HG03159 (cell line): ENCODE results near the gene ATG4A.
A peak's percentile ranks its signal among the peaks of the same experiment; 100 is the strongest.

Experiments used
- ATAC-seq: cut with Tn5 transposase; IDR thresholded peaks from one replicate; pipeline ENCODE4 v1.9.1; 2021; ENCODE audit warnings: mild to moderate bottlenecking, moderate library complexity; ENCODE audit not compliant: unreplicated experiment

Gene ATG4A

GRCh38 chrX:108091264-108091877 lies at the start of gene ATG4A, which contains the start of gene PSMD10:
Gene ATG4A, plus strand, starts transcription at chrX:108091778. Its CDS starts 49 bp downstream, at chrX:108091827.
Gene PSMD10, minus strand, starts transcription at chrX:108091542. Its CDS starts 22 bp downstream, at chrX:108091520.
- peak; percentile 96 for ATAC-seq

GRCh38 chrX:108044554-108045256 lies 46.9 kb upstream of the ATG4A start, which contains the start of gene VSIG1:
Gene VSIG1, plus strand, starts transcription at chrX:108045065. Its CDS starts 66 bp downstream, at chrX:108045131.
- ATAC-seq = no peak

- no peak for ATAC-seq
Observed at GRCh38 chrX:108049649-108050048, 41.9 kb upstream of the ATG4A start.

- ATAC-seq = no peak
Observed at GRCh38 chrX:108053218-108053617, 38.4 kb upstream of the ATG4A start.

GRCh38 chrX:108055546-108055945 lies 36.0 kb upstream of the ATG4A start:
- no peak for ATAC-seq

GRCh38 chrX:108059801-108060200 lies 31.8 kb upstream of the ATG4A start:
- ATAC-seq = no peak

GRCh38 chrX:108064001-108064400 lies 27.6 kb upstream of the ATG4A start:
- ATAC-seq = no peak

GRCh38 chrX:108064613-108065012 lies 27.0 kb upstream of the ATG4A start:
- no peak for ATAC-seq

- no peak for ATAC-seq
Observed at GRCh38 chrX:108068121-108068520, 23.5 kb upstream of the ATG4A start.

GRCh38 chrX:108070891-108071290 lies 20.7 kb upstream of the ATG4A start:
- ATAC-seq = no peak

GRCh38 chrX:108071578-108071977 lies 20.0 kb upstream of the ATG4A start:
- no peak for ATAC-seq

- no peak for ATAC-seq
Observed at GRCh38 chrX:108072746-108073145, 18.8 kb upstream of the ATG4A start.

- no peak for ATAC-seq
Observed at GRCh38 chrX:108081110-108081509, 10.5 kb upstream of the ATG4A start.

GRCh38 chrX:108087792-108088191 lies 3.8 kb upstream of the ATG4A start:
- ATAC-seq = no peak

GRCh38 chrX:108088511-108088910 lies 3.1 kb upstream of the ATG4A start:
- ATAC-seq = no peak

- ATAC-seq = no peak
Observed at GRCh38 chrX:108090491-108091263, 901 bp upstream of the ATG4A start.

GRCh38 chrX:108091878-108092291 lies 307 bp downstream of the ATG4A start:
- ATAC-seq = peak; percentile 37

- no peak for ATAC-seq
Observed at GRCh38 chrX:108097380-108097779, 5.8 kb downstream of the ATG4A start.

GRCh38 chrX:108105473-108105872 lies 13.9 kb downstream of the ATG4A start:
- no peak for ATAC-seq

GRCh38 chrX:108114541-108114940 lies 23.0 kb downstream of the ATG4A start:
- ATAC-seq = no peak

GRCh38 chrX:108117988-108118387 lies 26.4 kb downstream of the ATG4A start:
- ATAC-seq = no peak

- ATAC-seq = no peak
Observed at GRCh38 chrX:108121291-108121690, 29.7 kb downstream of the ATG4A start.
